CD4-positive, CD25-positive, alpha-beta regulatory T cell (primary cell): Measurements from ENCODE around the gene CNTN2. TPM values are rescaled to one million over a fixed set of nuclear protein-coding genes. Genes with fewer than 3 reads are reported as not detected.

Experiments used
- ATAC-seq, 2 donors: fragments of 150-1000 bp; cut with Tn5 transposase; one replicate each; pipeline ENCODE4 v1.10.0; 2021; ENCODE audit warnings: low read depth in 2 of 2, moderate number of reproducible peaks in 2 of 2, moderate library complexity in 1 of 2
- DNase-seq, 3 donors: peaks; one replicate each; pipeline versions ENCODE4 v3.0.0 to v3.0.0-alpha.2; 2012 to 2022; ENCODE audit warnings: mixed read lengths in 1 of 3
- H3K27ac ChIP-seq: one replicate; pipeline ENCODE4 v1.7.0; 2013; ENCODE audit warnings: mild to moderate bottlenecking, low read length; ENCODE audit not compliant: insufficient read depth, poor library complexity, severe bottlenecking
- H3K27me3 ChIP-seq: one replicate; pipeline ENCODE4 v1.7.0; 2013; ENCODE audit warnings: low read length; ENCODE audit not compliant: control insufficient read depth, insufficient read depth
- H3K36me3 ChIP-seq: one replicate; pipeline ENCODE4 v1.7.0; 2013; ENCODE audit warnings: mild to moderate bottlenecking, low read length, moderate library complexity; ENCODE audit not compliant: control insufficient read depth, insufficient read depth
- H3K4me1 ChIP-seq: 2 replicates; pipeline ENCODE4 v1.7.0; 2013; ENCODE audit warnings: mild to moderate bottlenecking, low read length; ENCODE audit not compliant: insufficient read depth, control insufficient read depth, poor library complexity, severe bottlenecking
- H3K4me3 ChIP-seq: one replicate; pipeline ENCODE4 v1.7.0; 2013; ENCODE audit warnings: low read depth, mild to moderate bottlenecking, low read length, moderate library complexity
- H3K9me3 ChIP-seq, 2 experiments: 1 replicate in 1 of 2; 2 replicates in 1 of 2; pipeline ENCODE4 v1.7.0; 2013; ENCODE audit warnings: low read length in 2 of 2, mild to moderate bottlenecking in 1 of 2, moderate library complexity in 1 of 2; ENCODE audit not compliant: control insufficient read depth in 2 of 2
- H3K27ac Mint-ChIP-seq, 3 donors: one replicate each; pipeline ENCODE4 v1.8.0; 2020 to 2022; ENCODE audit warnings: mild to moderate bottlenecking in 3 of 3, mixed read lengths in 3 of 3, moderate library complexity in 2 of 3
- H3K27me3 Mint-ChIP-seq: one replicate; pipeline ENCODE4 v1.8.0; 2022; ENCODE audit warnings: mild to moderate bottlenecking, mixed read lengths
- H3K36me3 Mint-ChIP-seq: one replicate; pipeline ENCODE4 v1.8.0; 2020; ENCODE audit warnings: mixed read lengths
- H3K4me1 Mint-ChIP-seq, 4 donors: one replicate each; pipeline ENCODE4 v1.8.0; 2020 to 2022; ENCODE audit warnings: mixed read lengths in 4 of 4, mild to moderate bottlenecking in 1 of 4
- H3K4me3 Mint-ChIP-seq, 4 donors: one replicate each; pipeline ENCODE4 v1.8.0; 2020 to 2022; ENCODE audit warnings: mild to moderate bottlenecking in 4 of 4, mixed read lengths in 4 of 4, moderate library complexity in 3 of 4
- H3K9me3 Mint-ChIP-seq, 7 donors: one replicate each; pipeline ENCODE4 v1.8.0; 2020 to 2022; ENCODE audit warnings: mixed read lengths in 7 of 7, mild to moderate bottlenecking in 3 of 7, moderate library complexity in 2 of 7
- polyA plus RNA-seq, 4 donors: library from polyadenylated mRNA; unstranded; fragments of 300-500 nt; fragmentation: Illumina TruSeq; gene quantifications; one replicate each; pipeline ENCODE4 v1.2.3, GENCODE V29; 2021
- total RNA-seq: library from RNA; stranded (reverse); gene quantifications from one replicate; pipeline ENCODE4 v1.2.3, GENCODE V29; 2022

CNTN2 gene
- total and polyA plus RNA-seq, 5 donors from 2014 or later = not detected

- H3K4me1 Mint-ChIP-seq = peaks cover 0 to 2% (median 0%) of the 10 kb centered on the region in 4 donors
These were observed 32.7 kb downstream of the CNTN2 start for GRCh38 chr1:205075642-205076155.

GRCh38 chr1:205076245-205076761 is 33.3 kb downstream of the CNTN2 start:
- H3K9me3 Mint-ChIP-seq = no peaks in the 10 kb centered on the region
- Histone ChIP-seq H3K36me3 (no peaks in the 10 kb centered on the region), H3K4me3 (no peak overlapping the region), H3K4me1 (no peaks in the 10 kb centered on the region), H3K27ac (no peak overlapping the region), H3K27me3 (no peaks in the 10 kb centered on the region), H3K9me3 (no peaks in the 10 kb centered on the region)
- DNase-seq (no peak), ATAC-seq (no peak)
- no peak overlapping the region for H3K27ac Mint-ChIP-seq
- peak overlapping the region in 1 of 4 donors; percentile 8 for H3K4me3 Mint-ChIP-seq
- peaks cover 0 to 2% (median 0%) of the 10 kb centered on the region in 4 donors for H3K4me1 Mint-ChIP-seq
- H3K36me3 Mint-ChIP-seq = no peaks in the 10 kb centered on the region
- no peaks in the 10 kb centered on the region for H3K27me3 Mint-ChIP-seq

More at GRCh38 chr1:205075642-205076155, 32.7 kb downstream of the CNTN2 start:
- no peak overlapping the region for H3K27ac ChIP-seq
- H3K27me3 Mint-ChIP-seq = no peaks in the 10 kb centered on the region
- H3K36me3 Mint-ChIP-seq = no peaks in the 10 kb centered on the region
- no peaks in the 10 kb centered on the region for H3K9me3 ChIP-seq
- no peak overlapping the region for H3K4me3 ChIP-seq
- no peaks in the 10 kb centered on the region for H3K36me3 ChIP-seq
- no peak overlapping the region for H3K27ac Mint-ChIP-seq
- DNase-seq (no peak), ATAC-seq (no peak)
- H3K27me3 ChIP-seq = no peaks in the 10 kb centered on the region
- H3K4me1 ChIP-seq = no peaks in the 10 kb centered on the region
- H3K4me3 Mint-ChIP-seq = no peak overlapping the region
- H3K9me3 Mint-ChIP-seq = no peaks in the 10 kb centered on the region

GRCh38 chr1:205077158-205077933 is 34.3 kb downstream of the CNTN2 start:
- Mint-ChIP-seq H3K27me3 (no peaks in the 10 kb centered on the region), H3K36me3 (no peaks in the 10 kb centered on the region), H3K27ac (no peak overlapping the region), H3K4me3 (no peak overlapping the region), H3K9me3 (no peaks in the 10 kb centered on the region), H3K4me1 (peaks cover 0 to 2% (median 0%) of the 10 kb centered on the region in 4 donors)
- DNase-seq (no peak), ATAC-seq (no peak)
- Histone ChIP-seq H3K36me3 (no peaks in the 10 kb centered on the region), H3K4me3 (no peak overlapping the region), H3K27ac (no peak overlapping the region), H3K27me3 (no peaks in the 10 kb centered on the region), H3K9me3 (no peaks in the 10 kb centered on the region), H3K4me1 (no peaks in the 10 kb centered on the region)

DNA sequence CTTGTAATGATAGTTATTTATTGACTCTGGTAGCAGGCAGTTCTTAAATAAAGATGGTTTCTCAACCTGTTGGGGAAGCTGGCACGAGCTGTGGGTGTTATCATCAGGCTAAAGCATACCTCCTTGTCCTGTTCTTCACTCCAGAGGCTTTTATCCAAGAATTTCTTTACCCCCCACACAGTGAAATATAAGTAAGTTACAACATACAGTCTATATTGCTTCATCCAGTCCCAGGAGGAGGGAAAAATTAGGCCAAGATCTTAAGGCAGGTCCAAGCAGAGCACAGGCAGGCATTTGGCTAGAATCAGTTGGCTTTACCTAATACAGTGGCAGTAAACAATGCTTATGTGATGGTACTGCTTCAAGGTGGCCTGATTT is 34.9 kb downstream of the CNTN2 start:
- H3K36me3 ChIP-seq = no peaks in the 10 kb centered on the region
- H3K4me3 Mint-ChIP-seq = peak overlapping the region in 1 of 4 donors; percentile 11
- H3K27me3 Mint-ChIP-seq = no peaks in the 10 kb centered on the region
- no peak overlapping the region for H3K27ac Mint-ChIP-seq
- H3K27me3 ChIP-seq = no peaks in the 10 kb centered on the region
- DNase-seq (no peak), ATAC-seq (no peak)
- no peak overlapping the region for H3K4me3 ChIP-seq
- no peaks in the 10 kb centered on the region for H3K36me3 Mint-ChIP-seq
- no peak overlapping the region for H3K27ac ChIP-seq
- peaks cover 0 to 2% (median 0%) of the 10 kb centered on the region in 4 donors for H3K4me1 Mint-ChIP-seq
- no peaks in the 10 kb centered on the region for H3K9me3 Mint-ChIP-seq
- no peaks in the 10 kb centered on the region for H3K4me1 ChIP-seq
- H3K9me3 ChIP-seq = no peaks in the 10 kb centered on the region

DNA sequence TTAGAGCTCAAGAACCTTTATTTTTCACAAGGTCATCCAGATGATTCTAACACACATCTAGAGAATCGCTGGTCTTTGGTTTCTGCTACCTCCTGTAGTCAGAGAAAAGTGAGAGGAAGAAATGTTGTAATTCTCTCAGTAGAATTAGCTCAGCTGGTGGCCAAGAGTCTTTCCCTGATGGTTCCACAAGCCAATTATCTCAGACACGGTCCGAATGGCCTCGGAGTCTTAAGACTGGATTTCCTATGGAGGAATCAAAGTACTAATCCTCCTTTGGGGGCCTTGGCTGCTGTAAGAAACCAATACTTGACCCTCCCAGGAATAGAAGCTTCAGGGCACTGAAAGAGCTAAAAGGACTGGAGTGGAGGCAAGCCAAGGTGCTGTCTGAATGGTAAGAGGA is 39.4 kb downstream of the CNTN2 start:
- ATAC-seq = no peak
- Histone ChIP-seq H3K4me3 (no peak overlapping the region), H3K36me3 (peaks cover 30% of the 10 kb centered on the region), H3K9me3 (no peaks in the 10 kb centered on the region), H3K27ac (no peak overlapping the region), H3K4me1 (no peaks in the 10 kb centered on the region), H3K27me3 (no peaks in the 10 kb centered on the region)
- no peaks in the 10 kb centered on the region for H3K9me3 Mint-ChIP-seq
- H3K27me3 Mint-ChIP-seq = no peaks in the 10 kb centered on the region
- no peak overlapping the region for H3K4me3 Mint-ChIP-seq
- peak overlapping the region in 1 of 3 donors; percentile 6 for H3K27ac Mint-ChIP-seq
- no peak for DNase-seq
- peaks cover 14% of the 10 kb centered on the region for H3K36me3 Mint-ChIP-seq
- no peaks in the 10 kb centered on the region for H3K4me1 Mint-ChIP-seq

DNA sequence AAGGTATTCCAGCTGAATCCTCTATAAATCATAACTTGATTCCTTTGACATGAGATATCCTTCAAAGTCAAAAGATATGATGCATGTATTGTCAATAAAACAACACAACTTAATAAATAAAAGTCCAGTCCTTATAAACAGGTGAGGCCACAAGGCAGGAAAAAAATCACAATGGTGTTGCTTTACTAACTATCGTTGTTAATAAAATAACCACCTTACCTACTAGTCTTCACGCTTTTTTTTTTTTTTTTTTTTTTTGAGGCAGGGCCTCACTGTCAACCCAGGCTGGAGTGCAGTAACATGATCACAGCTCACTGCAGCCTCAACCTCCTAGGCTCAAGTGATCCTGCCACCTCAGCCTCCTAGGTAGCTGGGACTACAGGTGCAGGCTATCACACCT is 41.3 kb downstream of the CNTN2 start, which contains the start of gene TMEM81:
Gene TMEM81 (minus strand): TSS at position 101 of the 400 bp plus-strand sequence. CDS start 140 bp downstream, outside the sequence.
- Mint-ChIP-seq H3K27ac (peak within 1 kb of the TSS in 2 of 3 donors; percentile 23 to 60), H3K36me3 (peaks cover 32% of the 10 kb centered on the region), H3K4me1 (no peaks in the 10 kb centered on the region), H3K27me3 (no peaks in the 10 kb centered on the region), H3K9me3 (no peaks in the 10 kb centered on the region), H3K4me3 (no peak within 1 kb of the TSS)
- H3K27ac ChIP-seq = no peak within 1 kb of the TSS
- H3K9me3 ChIP-seq = no peaks in the 10 kb centered on the region
- ATAC-seq (no peak), DNase-seq (no peak)
- no peaks in the 10 kb centered on the region for H3K27me3 ChIP-seq
- H3K4me3 ChIP-seq = no peak within 1 kb of the TSS
- H3K36me3 ChIP-seq = peaks cover 49% of the 10 kb centered on the region
- no peaks in the 10 kb centered on the region for H3K4me1 ChIP-seq

GRCh38 chr1:205088341-205088740 is 45.3 kb downstream of the CNTN2 start:
- no peaks in the 10 kb centered on the region for H3K27me3 ChIP-seq
- no peaks in the 10 kb centered on the region for H3K9me3 ChIP-seq
- Mint-ChIP-seq H3K27me3 (no peaks in the 10 kb centered on the region), H3K27ac (no peak overlapping the region), H3K4me3 (no peak overlapping the region), H3K36me3 (peaks cover 46% of the 10 kb centered on the region), H3K9me3 (no peaks in the 10 kb centered on the region), H3K4me1 (peaks cover 0 to 4% (median 1%) of the 10 kb centered on the region in 4 donors)
- H3K4me3 ChIP-seq = no peak overlapping the region
- DNase-seq (no peak), ATAC-seq (no peak)
- no peak overlapping the region for H3K27ac ChIP-seq
- no peaks in the 10 kb centered on the region for H3K4me1 ChIP-seq
- peaks cover 84% of the 10 kb centered on the region for H3K36me3 ChIP-seq
